ENCODE data around the gene MACROD1. TPM values are rescaled to one million over a fixed set of nuclear protein-coding genes. Genes with fewer than 3 reads are reported as not detected.
A peak's percentile ranks its signal among the peaks of the same experiment; 100 is the strongest.

MACROD1 gene
- total RNA-seq, 1 donor: 17.7 TPM

DNA sequence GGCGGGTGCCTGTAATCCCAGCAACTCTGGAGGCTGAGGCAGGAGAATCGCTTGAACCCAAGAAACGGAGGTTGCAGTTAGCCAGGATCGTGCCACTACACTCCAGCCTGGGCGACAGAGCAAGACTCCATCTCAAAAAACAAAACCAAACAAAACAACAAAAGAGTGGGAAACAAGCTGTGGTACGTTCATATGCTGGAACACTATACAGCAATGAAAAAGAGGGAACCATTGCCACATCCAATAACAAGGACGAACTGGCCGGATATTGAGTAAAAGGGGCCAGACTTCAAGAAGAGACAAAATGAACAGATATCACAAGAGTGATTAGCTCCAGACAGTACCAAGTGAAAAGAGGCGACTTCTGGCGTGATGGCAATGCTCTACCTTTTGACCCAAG, 4.9 kb downstream of the MACROD1 start:
- TF ChIP-seq, protein P1, sequence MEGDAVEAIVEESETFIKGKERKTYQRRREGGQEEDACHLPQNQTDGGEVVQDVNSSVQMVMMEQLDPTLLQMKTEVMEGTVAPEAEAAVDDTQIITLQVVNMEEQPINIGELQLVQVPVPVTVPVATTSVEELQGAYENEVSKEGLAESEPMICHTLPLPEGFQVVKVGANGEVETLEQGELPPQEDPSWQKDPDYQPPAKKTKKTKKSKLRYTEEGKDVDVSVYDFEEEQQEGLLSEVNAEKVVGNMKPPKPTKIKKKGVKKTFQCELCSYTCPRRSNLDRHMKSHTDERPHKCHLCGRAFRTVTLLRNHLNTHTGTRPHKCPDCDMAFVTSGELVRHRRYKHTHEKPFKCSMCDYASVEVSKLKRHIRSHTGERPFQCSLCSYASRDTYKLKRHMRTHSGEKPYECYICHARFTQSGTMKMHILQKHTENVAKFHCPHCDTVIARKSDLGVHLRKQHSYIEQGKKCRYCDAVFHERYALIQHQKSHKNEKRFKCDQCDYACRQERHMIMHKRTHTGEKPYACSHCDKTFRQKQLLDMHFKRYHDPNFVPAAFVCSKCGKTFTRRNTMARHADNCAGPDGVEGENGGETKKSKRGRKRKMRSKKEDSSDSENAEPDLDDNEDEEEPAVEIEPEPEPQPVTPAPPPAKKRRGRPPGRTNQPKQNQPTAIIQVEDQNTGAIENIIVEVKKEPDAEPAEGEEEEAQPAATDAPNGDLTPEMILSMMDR (IDR thresholded peaks at IDR 0.05; ENCODE audit: extremely low read depth, low read depth, low read length): no peak
- DNase-seq (ENCODE audit: insufficient read length, low spot score, missing footprints): no peak
- peaks cover 3% of the 10 kb centered on the region for H3K79me2 ChIP-seq (ENCODE audit: insufficient read depth, low read length)
- no peak overlapping the region for H2AFZ ChIP-seq (ENCODE audit: low read length)
- no peak overlapping the region for H3K4me3 ChIP-seq (ENCODE audit: insufficient read depth, low read length)
- no peaks in the 10 kb centered on the region for H3K9me3 ChIP-seq (ENCODE audit: low read depth, low read length)
- no peak overlapping the region for H3K27ac ChIP-seq (ENCODE audit: low read depth, low read length)
- no peak overlapping the region for H3K4me2 ChIP-seq (ENCODE audit: insufficient read depth, low read length)
- H3K27me3 ChIP-seq (ENCODE audit: insufficient read depth, low read length): no peaks in the 10 kb centered on the region
- H3K36me3 ChIP-seq (ENCODE audit: insufficient read depth, low read length): no peaks in the 10 kb centered on the region
- H3K4me1 ChIP-seq (ENCODE audit: insufficient read depth, low read length): peaks cover 7% of the 10 kb centered on the region
- H4K20me1 ChIP-seq (ENCODE audit: insufficient read depth, low read length): peaks cover 4% of the 10 kb centered on the region

DNA sequence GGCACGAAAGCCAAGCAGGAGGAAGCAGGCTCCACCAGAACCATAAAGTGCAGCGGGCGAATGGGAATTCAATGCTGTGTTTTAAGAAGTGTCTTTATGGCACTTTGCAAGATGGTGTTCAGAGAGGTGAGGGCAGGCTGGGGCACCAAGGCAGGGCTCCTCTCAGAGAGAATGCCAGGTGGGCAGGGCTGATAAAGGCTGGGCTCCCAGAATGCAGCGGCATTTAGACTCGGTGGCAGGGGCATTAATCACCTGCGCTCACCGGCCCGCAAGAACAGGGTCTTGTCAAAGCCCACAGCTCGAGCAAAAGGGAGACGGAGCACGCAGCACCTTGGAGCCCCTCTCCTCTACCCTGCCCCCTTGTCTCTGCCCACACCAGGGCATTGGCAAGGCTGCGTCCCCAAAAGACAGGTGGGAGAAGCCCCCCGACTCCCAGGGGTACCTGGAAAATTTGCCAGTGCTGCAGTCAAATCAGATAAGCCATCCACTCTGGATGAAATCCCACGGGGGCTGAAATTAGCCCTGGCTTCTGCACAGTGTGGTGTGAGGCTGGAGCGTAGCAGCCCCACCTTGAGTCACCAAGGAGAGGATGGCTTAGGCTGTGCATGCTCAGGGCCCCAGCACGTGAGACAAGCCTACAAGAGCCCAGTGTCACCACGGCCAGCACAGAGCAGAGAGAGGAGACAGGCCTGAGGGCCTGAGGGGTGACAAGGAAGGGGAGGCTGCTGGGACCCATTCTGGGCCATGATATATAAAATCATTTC, 8.1 kb downstream of the MACROD1 start:
- Histone ChIP-seq H4K20me1 (ENCODE audit: insufficient read depth, low read length) (peaks cover 14% of the 10 kb centered on the region), H3K79me2 (ENCODE audit: insufficient read depth, low read length) (peaks cover 3% of the 10 kb centered on the region), H2AFZ (ENCODE audit: low read length) (no peak overlapping the region), H3K36me3 (ENCODE audit: insufficient read depth, low read length) (no peaks in the 10 kb centered on the region), H3K27ac (ENCODE audit: low read depth, low read length) (no peak overlapping the region), H3K4me2 (ENCODE audit: insufficient read depth, low read length) (no peak overlapping the region), H3K4me3 (ENCODE audit: insufficient read depth, low read length) (no peak overlapping the region), H3K9me3 (ENCODE audit: low read depth, low read length) (no peaks in the 10 kb centered on the region), H3K27me3 (ENCODE audit: insufficient read depth, low read length) (no peaks in the 10 kb centered on the region), H3K4me1 (ENCODE audit: insufficient read depth, low read length) (no peaks in the 10 kb centered on the region)
- peak; percentile 46 for DNase-seq (ENCODE audit: insufficient read length, low spot score, missing footprints)
- TF ChIP-seq, protein P1 (IDR thresholded peaks at IDR 0.05; ENCODE audit: extremely low read depth, low read depth, low read length): no peak

DNA sequence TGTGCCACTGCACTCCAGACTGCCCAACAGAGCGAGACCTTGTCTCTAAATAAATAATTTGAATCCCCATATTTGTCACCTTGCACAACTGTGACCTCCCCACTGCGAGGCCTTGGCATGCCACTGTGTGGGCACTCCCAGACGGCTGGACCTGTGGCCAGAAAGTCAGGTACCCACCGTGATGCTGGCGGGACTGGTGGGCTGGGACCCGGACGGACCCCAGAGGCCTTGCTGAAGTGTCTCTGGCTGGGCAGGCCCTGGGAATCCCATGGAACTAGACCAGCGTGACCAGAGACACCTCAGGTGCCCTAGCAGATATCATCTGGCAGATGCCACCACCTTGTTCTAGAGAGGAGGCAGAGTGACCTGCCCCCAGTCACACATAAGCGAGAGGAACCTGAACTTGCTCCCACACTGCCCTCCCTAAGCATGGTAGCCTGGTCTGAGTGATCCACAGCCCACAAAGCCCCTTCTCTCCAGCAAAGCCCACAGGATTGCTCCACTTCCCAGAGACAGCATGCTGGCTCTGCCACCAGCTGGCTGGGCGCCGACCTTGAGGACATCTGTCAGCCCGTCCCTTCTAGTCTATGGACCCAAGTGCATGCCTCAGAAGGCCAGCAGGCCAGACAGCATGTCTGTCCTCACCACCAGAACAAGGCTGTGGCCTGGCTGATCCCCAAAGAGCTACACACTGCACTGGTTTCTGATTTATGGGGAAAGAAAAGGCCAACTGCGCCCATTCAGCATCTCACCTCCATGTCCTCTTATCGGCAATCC, 9.5 kb downstream of the MACROD1 start:
- H3K36me3 ChIP-seq (ENCODE audit: insufficient read depth, low read length): no peaks in the 10 kb centered on the region
- peaks cover 2% of the 10 kb centered on the region for H3K79me2 ChIP-seq (ENCODE audit: insufficient read depth, low read length)
- no peaks in the 10 kb centered on the region for H3K4me1 ChIP-seq (ENCODE audit: insufficient read depth, low read length)
- no peaks in the 10 kb centered on the region for H3K27me3 ChIP-seq (ENCODE audit: insufficient read depth, low read length)
- H2AFZ ChIP-seq (ENCODE audit: low read length): no peak overlapping the region
- H3K27ac ChIP-seq (ENCODE audit: low read depth, low read length): no peak overlapping the region
- TF ChIP-seq, protein P1 (IDR thresholded peaks at IDR 0.05; ENCODE audit: extremely low read depth, low read depth, low read length): no peak
- H3K4me3 ChIP-seq (ENCODE audit: insufficient read depth, low read length): no peak overlapping the region
- DNase-seq (ENCODE audit: insufficient read length, low spot score, missing footprints): peak; percentile 43
- no peaks in the 10 kb centered on the region for H3K9me3 ChIP-seq (ENCODE audit: low read depth, low read length)
- no peak overlapping the region for H3K4me2 ChIP-seq (ENCODE audit: insufficient read depth, low read length)
- H4K20me1 ChIP-seq (ENCODE audit: insufficient read depth, low read length): peaks cover 19% of the 10 kb centered on the region

DNA sequence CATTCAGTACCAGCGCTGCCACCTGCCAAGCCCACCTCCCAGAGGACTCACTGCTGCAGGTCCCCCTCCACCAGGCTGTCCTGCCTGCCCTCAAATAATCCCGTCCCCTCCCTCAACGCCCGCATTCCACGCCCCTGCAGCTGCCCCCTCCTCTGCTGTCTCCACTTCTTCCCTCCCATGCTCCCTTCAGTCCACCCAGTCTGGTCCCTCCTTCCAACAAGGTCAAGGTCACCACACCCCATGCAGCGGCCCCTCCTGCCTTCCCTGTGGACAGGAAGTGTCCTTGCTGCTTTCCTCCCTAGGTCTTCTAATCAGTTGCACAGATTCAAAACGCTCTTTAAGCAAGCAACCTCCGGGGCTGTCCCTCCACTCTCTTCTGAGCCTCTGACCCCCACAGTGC, 12.1 kb downstream of the MACROD1 start:
- Histone ChIP-seq H4K20me1 (ENCODE audit: insufficient read depth, low read length) (peaks cover 22% of the 10 kb centered on the region), H3K79me2 (ENCODE audit: insufficient read depth, low read length) (no peaks in the 10 kb centered on the region), H2AFZ (ENCODE audit: low read length) (no peak overlapping the region), H3K9me3 (ENCODE audit: low read depth, low read length) (no peaks in the 10 kb centered on the region), H3K27me3 (ENCODE audit: insufficient read depth, low read length) (no peaks in the 10 kb centered on the region), H3K4me3 (ENCODE audit: insufficient read depth, low read length) (no peak overlapping the region), H3K4me2 (ENCODE audit: insufficient read depth, low read length) (no peak overlapping the region), H3K27ac (ENCODE audit: low read depth, low read length) (no peak overlapping the region), H3K4me1 (ENCODE audit: insufficient read depth, low read length) (no peaks in the 10 kb centered on the region), H3K36me3 (ENCODE audit: insufficient read depth, low read length) (no peaks in the 10 kb centered on the region)
- TF ChIP-seq, protein P1 (IDR thresholded peaks at IDR 0.05; ENCODE audit: extremely low read depth, low read depth, low read length): no peak
- DNase-seq (ENCODE audit: insufficient read length, low spot score, missing footprints): no peak
